HL-60 (cell line): Measurements from ENCODE around the gene SNTG2.

Source experiments
- GABPA ChIP-seq: IDR thresholded peaks from 2 replicates; pipeline ENCODE4 v1.6.1; 2012; ENCODE audit warnings: low read depth
- POLR2AphosphoS5 ChIP-seq: IDR thresholded peaks from 2 replicates; pipeline ENCODE4 v1.6.1; 2012; ENCODE audit warnings: low read depth
- SPI1 ChIP-seq: IDR thresholded peaks from 2 replicates; pipeline ENCODE4 v1.6.1; 2012; ENCODE audit warnings: low read depth, mild to moderate bottlenecking, borderline replicate concordance
- TF ChIP-seq, protein P1 (sequence below): IDR thresholded peaks from one replicate; pipeline ENCODE4 v1.5.1; 2011; ENCODE audit warnings: low read length, control low read depth, inconsistent platforms; ENCODE audit not compliant: insufficient read depth

DNA sequence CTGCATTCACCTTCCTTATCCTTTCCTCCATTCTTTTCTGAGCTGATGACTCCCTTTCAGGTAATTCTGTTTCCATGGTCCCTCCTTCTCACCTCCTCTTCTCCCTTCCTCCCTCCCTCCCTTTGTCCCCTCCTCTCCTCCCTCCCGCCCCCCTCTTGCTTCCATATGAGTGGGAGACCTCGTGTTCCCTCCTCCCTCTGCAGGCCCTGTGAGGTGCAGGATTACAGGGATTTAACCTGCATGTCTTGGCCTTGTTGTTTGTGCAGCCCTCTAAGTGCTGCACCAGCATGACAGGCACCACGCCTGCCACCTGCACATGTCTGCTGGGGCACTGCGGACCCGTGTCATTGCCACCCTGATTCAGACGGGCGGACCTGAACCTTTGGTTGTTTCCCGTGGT lies 103.1 kb downstream of the SNTG2 start:
- TF ChIP-seq, protein P1, sequence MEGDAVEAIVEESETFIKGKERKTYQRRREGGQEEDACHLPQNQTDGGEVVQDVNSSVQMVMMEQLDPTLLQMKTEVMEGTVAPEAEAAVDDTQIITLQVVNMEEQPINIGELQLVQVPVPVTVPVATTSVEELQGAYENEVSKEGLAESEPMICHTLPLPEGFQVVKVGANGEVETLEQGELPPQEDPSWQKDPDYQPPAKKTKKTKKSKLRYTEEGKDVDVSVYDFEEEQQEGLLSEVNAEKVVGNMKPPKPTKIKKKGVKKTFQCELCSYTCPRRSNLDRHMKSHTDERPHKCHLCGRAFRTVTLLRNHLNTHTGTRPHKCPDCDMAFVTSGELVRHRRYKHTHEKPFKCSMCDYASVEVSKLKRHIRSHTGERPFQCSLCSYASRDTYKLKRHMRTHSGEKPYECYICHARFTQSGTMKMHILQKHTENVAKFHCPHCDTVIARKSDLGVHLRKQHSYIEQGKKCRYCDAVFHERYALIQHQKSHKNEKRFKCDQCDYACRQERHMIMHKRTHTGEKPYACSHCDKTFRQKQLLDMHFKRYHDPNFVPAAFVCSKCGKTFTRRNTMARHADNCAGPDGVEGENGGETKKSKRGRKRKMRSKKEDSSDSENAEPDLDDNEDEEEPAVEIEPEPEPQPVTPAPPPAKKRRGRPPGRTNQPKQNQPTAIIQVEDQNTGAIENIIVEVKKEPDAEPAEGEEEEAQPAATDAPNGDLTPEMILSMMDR, result no peak
- TF ChIP-seq SPI1 (no peak), GABPA (no peak), POLR2AphosphoS5 (no peak)
